Psoas muscle (tissue), 8 donors: Measurements from ENCODE around the gene MID1. TPM values are rescaled to one million over a fixed set of nuclear protein-coding genes. Genes with fewer than 3 reads are reported as not detected.

ENCODE experiments used
- ATAC-seq, 4 donors: fragments of 200-7000 bp; cut with Tn5 transposase; one replicate each; pipeline ENCODE4 v1.9.1; 2020; ENCODE audit warnings: moderate library complexity in 3 of 4, mild to moderate bottlenecking in 2 of 4
- DNase-seq, 2 donors: peaks; one replicate each; pipeline ENCODE4 v3.0.0-alpha.2; 2020
- H3K27ac ChIP-seq: fragments of 200-600 bp; one replicate; pipeline ENCODE4 v1.8.0; 2022
- H3K27me3 ChIP-seq, 3 donors: fragments of 200-600 bp in 1 of 3; one replicate each; pipeline versions ENCODE4 v1.6.1 to v1.8.0; 2013 to 2022; ENCODE audit warnings: low read length in 2 of 3, mild to moderate bottlenecking in 2 of 3, moderate library complexity in 1 of 3; ENCODE audit not compliant: insufficient read depth in 3 of 3
- H3K36me3 ChIP-seq, 2 donors: fragments of 200-600 bp in 1 of 2; one replicate each; pipeline versions ENCODE4 v1.6.1 to v1.8.0; 2013 to 2022; ENCODE audit warnings: low read depth in 1 of 2, mild to moderate bottlenecking in 1 of 2, moderate library complexity in 1 of 2; ENCODE audit not compliant: insufficient read depth in 1 of 2
- H3K4me1 ChIP-seq: fragments of 200-600 bp; one replicate; pipeline ENCODE4 v1.8.0; 2022
- H3K4me3 ChIP-seq: fragments of 200-600 bp; one replicate; pipeline ENCODE4 v1.8.0; 2022; ENCODE audit warnings: mild to moderate bottlenecking
- H3K9me3 ChIP-seq: fragments of 200-600 bp; one replicate; pipeline ENCODE4 v1.8.0; 2022
- CTCF ChIP-seq: fragments of 200-600 bp; IDR thresholded peaks from one replicate; pipeline ENCODE4 v1.8.0; 2022; ENCODE audit warnings: antibody characterized with exemption
- WGBS, 3 donors: extraction: QIAGEN DNeasy Blood & Tissue Kit; methylation state at CpG; one replicate each; pipeline versions ENCODE4 v1.1.6 to v1.1.7; 2013; 5-methylcytosine and 5-hydroxymethylcytosine counted together
- intact Hi-C, 2 donors: fragments of 100-400 bp; cut with DNase I; formaldehyde crosslinking; loops; one replicate each; pipeline versions ENCODE4 v1.11.0 to v1.14.2; 2022
- polyA plus RNA-seq, 3 donors: library from polyadenylated mRNA; stranded (reverse); fragments of 200-250 nt; gene quantifications; one replicate each; pipeline ENCODE4 v1.2.3, GENCODE V29; 2013
- total RNA-seq, 4 donors: library from RNA; stranded (reverse); fragmentation: NEBNext Ultra II Directional in 2 of 4; extraction: Animal tissue kit (Norgen Biotek cat#: 25700) in 2 of 4; gene quantifications; one replicate each; pipeline versions ENCODE4 v1.2.1 to v1.2.4, GENCODE V29; 2021 to 2023
- donor health status: healthy with polysubstance abuse.
- donor health status: DM: no; HTN: no; CAD: no; lungs with moderate emphysema.
- donor health status: Bipolar disorder and iron deficiency.
- donor health status: healthy.
- donor health status: DM: yes; HTN: yes; CAD: no.
- donor health status: DM: no; HTN: no; CAD: no.
- donor health status: DM: no; HTN: no; CAD: no.
- donor health status: DM: yes; HTN: yes; CAD: no.

The MID1 gene
- total and polyA plus RNA-seq, 7 donors: 0.28 to 1.6 (median 0.90) TPM

- DNase-seq (no peak), ATAC-seq (no peak)
- H3K4me1 ChIP-seq: no peaks in the 10 kb centered on the region
- no peak overlapping the region for H3K4me3 ChIP-seq
- H3K9me3 ChIP-seq: no peaks in the 10 kb centered on the region
- H3K36me3 ChIP-seq: no peaks in the 10 kb centered on the region
- intact Hi-C loops: no loop called here
- peaks cover 0 to 4% (median 0%) of the 10 kb centered on the region in 3 donors for H3K27me3 ChIP-seq
- TF ChIP-seq CTCF: no peak
- H3K27ac ChIP-seq: no peak overlapping the region
- WGBS, 3 donors: 81 to 100% (median 98%) methylated on average over 1 of the region's 1 CpG
Observed at GRCh38 chrX:10570601-10571000, 49.8 kb downstream of the MID1 start.

GRCh38 chrX:10569946-10570345 lies 50.4 kb downstream of the MID1 start:
- Histone ChIP-seq H3K4me1 (no peaks in the 10 kb centered on the region), H3K27me3 (no peaks in the 10 kb centered on the region), H3K36me3 (no peaks in the 10 kb centered on the region), H3K9me3 (no peaks in the 10 kb centered on the region), H3K4me3 (no peak overlapping the region), H3K27ac (no peak overlapping the region)
- WGBS, 3 donors: 54 to 74% (median 73%) methylated on average over 4 of the region's 4 CpGs
- intact Hi-C loops: no loop called here
- ATAC-seq: no peak
- DNase-seq: no peak
- no peak for TF ChIP-seq CTCF

- no peak overlapping the region for H3K27ac ChIP-seq
- no peaks in the 10 kb centered on the region for H3K27me3 ChIP-seq
- H3K36me3 ChIP-seq: no peaks in the 10 kb centered on the region
- DNase-seq: no peak
- intact Hi-C loops: no loop called here
- H3K4me3 ChIP-seq: no peak overlapping the region
- no peaks in the 10 kb centered on the region for H3K9me3 ChIP-seq
- H3K4me1 ChIP-seq: no peaks in the 10 kb centered on the region
- no peak for TF ChIP-seq CTCF
- WGBS, 3 donors: 29 to 46% (median 35%) methylated on average over 3 of the region's 3 CpGs
- no peak for ATAC-seq
Observed at GRCh38 chrX:10568428-10568827, 52.0 kb downstream of the MID1 start.

GRCh38 chrX:10567136-10567535 lies 53.2 kb downstream of the MID1 start:
- ATAC-seq (no peak), DNase-seq (no peak)
- 85 to 93% (median 93%) methylated on average over 9 to 20 of the region's 20 CpGs for WGBS, 3 donors
- H3K36me3 ChIP-seq: no peaks in the 10 kb centered on the region
- no peak for TF ChIP-seq CTCF
- H3K4me3 ChIP-seq: no peak overlapping the region
- H3K27me3 ChIP-seq: no peaks in the 10 kb centered on the region
- intact Hi-C loops: no loop called here
- H3K9me3 ChIP-seq: no peaks in the 10 kb centered on the region
- H3K27ac ChIP-seq: no peak overlapping the region
- H3K4me1 ChIP-seq: no peaks in the 10 kb centered on the region

GRCh38 chrX:10566716-10567097 lies 53.7 kb downstream of the MID1 start:
- DNase-seq: no peak
- H3K4me3 ChIP-seq: no peak overlapping the region
- intact Hi-C loops: no loop called here
- H3K27me3 ChIP-seq: no peaks in the 10 kb centered on the region
- 82 to 91% (median 86%) methylated on average over 11 of the region's 11 CpGs for WGBS, 3 donors
- H3K4me1 ChIP-seq: no peaks in the 10 kb centered on the region
- no peak for TF ChIP-seq CTCF
- H3K9me3 ChIP-seq: no peaks in the 10 kb centered on the region
- H3K36me3 ChIP-seq: no peaks in the 10 kb centered on the region
- ATAC-seq: no peak
- H3K27ac ChIP-seq: no peak overlapping the region
